Liver (tissue), 9 donors: Measurements from ENCODE around the gene SCN2B. TPM values are rescaled to one million over a fixed set of nuclear protein-coding genes. Genes with fewer than 3 reads are reported as not detected.

Source experiments
- DNase-seq: peaks from one replicate; pipeline ENCODE4 v3.0.0-alpha.2; 2017; ENCODE audit warnings: low spot score
- H3K27ac ChIP-seq, 2 donors: one replicate each; pipeline ENCODE4 v1.7.0; 2013; ENCODE audit warnings: inconsistent platforms in 2 of 2, low read length in 2 of 2, control low read depth in 1 of 2, low read depth in 1 of 2, mild to moderate bottlenecking in 1 of 2
- H3K27me3 ChIP-seq, 4 donors: one replicate each; pipeline versions ENCODE4 v1.6.1 to v1.7.0; 2013; ENCODE audit warnings: low read length in 3 of 4, inconsistent platforms in 1 of 4, mild to moderate bottlenecking in 1 of 4, moderate library complexity in 1 of 4; ENCODE audit not compliant: control insufficient read depth in 4 of 4, insufficient read depth in 4 of 4
- H3K36me3 ChIP-seq, 4 donors: one replicate each; pipeline versions ENCODE4 v1.6.1 to v1.7.0; 2013; ENCODE audit warnings: low read length in 3 of 4, mild to moderate bottlenecking in 3 of 4, low read depth in 1 of 4, moderate library complexity in 1 of 4; ENCODE audit not compliant: control insufficient read depth in 4 of 4, insufficient read depth in 3 of 4
- H3K4me1 ChIP-seq, 4 donors: one replicate each; pipeline versions ENCODE4 v1.6.1 to v1.7.0; 2013; ENCODE audit warnings: low read length in 3 of 4, mild to moderate bottlenecking in 3 of 4, moderate library complexity in 1 of 4; ENCODE audit not compliant: control insufficient read depth in 4 of 4, insufficient read depth in 4 of 4
- H3K4me3 ChIP-seq, 3 donors: one replicate each; pipeline versions ENCODE4 v1.6.1 to v1.7.0; 2013; ENCODE audit warnings: low read length in 3 of 3, control low read depth in 1 of 3, low read depth in 1 of 3, mild to moderate bottlenecking in 1 of 3
- H3K9ac ChIP-seq, 2 donors: one replicate each; pipeline ENCODE4 v1.7.0; 2013; ENCODE audit warnings: low read length in 2 of 2, mild to moderate bottlenecking in 2 of 2, moderate library complexity in 2 of 2, control low read depth in 1 of 2, low read depth in 1 of 2
- H3K9me3 ChIP-seq, 4 donors: one replicate each; pipeline versions ENCODE4 v1.6.1 to v1.7.0; 2013; ENCODE audit warnings: low read length in 3 of 4; ENCODE audit not compliant: control insufficient read depth in 4 of 4
- EGR1 ChIP-seq, 2 donors: IDR thresholded peaks; 2 replicates each; pipeline ENCODE4 v1.6.1; 2016 to 2018; ENCODE audit warnings: antibody characterized with exemption in 2 of 2, low read depth in 2 of 2
- FOXA1 ChIP-seq: IDR thresholded peaks from 2 replicates; pipeline ENCODE4 v1.6.1; 2016; ENCODE audit warnings: antibody characterized with exemption
- FOXA2 ChIP-seq: IDR thresholded peaks from 2 replicates; pipeline ENCODE4 v1.6.1; 2016; ENCODE audit warnings: antibody characterized with exemption
- GABPA ChIP-seq, 2 donors: IDR thresholded peaks in 1 of 2; conservative IDR thresholded peaks in 1 of 2; 2 replicates each; pipeline ENCODE4 v1.6.1; 2016; ENCODE audit warnings: antibody characterized with exemption in 2 of 2, mild to moderate bottlenecking in 1 of 2, moderate library complexity in 1 of 2
- HNF4A ChIP-seq, 2 donors: conservative IDR thresholded peaks; 2 replicates each; pipeline ENCODE4 v1.6.1; 2016; ENCODE audit warnings: antibody characterized with exemption in 2 of 2, mild to moderate bottlenecking in 2 of 2
- HNF4G ChIP-seq: IDR thresholded peaks from 2 replicates; pipeline ENCODE4 v1.6.1; 2016; ENCODE audit warnings: antibody characterized with exemption
- JUND ChIP-seq, 2 donors: IDR thresholded peaks; 2 replicates each; pipeline ENCODE4 v1.6.1; 2016; ENCODE audit warnings: antibody characterized with exemption in 2 of 2
- RAD21 ChIP-seq, 2 donors: IDR thresholded peaks; 2 replicates each; pipeline ENCODE4 v1.6.1; 2016; ENCODE audit warnings: antibody characterized with exemption in 2 of 2, mild to moderate bottlenecking in 2 of 2
- SP1 ChIP-seq: IDR thresholded peaks from 2 replicates; pipeline ENCODE4 v1.6.1; 2018; ENCODE audit warnings: antibody characterized with exemption, mild to moderate bottlenecking
- TAF1 ChIP-seq: conservative IDR thresholded peaks from 2 replicates; pipeline ENCODE4 v1.6.1; 2016; ENCODE audit warnings: antibody characterized with exemption, mild to moderate bottlenecking
- YY1 ChIP-seq: IDR thresholded peaks from 2 replicates; pipeline ENCODE4 v1.6.1; 2016; ENCODE audit warnings: antibody characterized with exemption, mild to moderate bottlenecking
- WGBS: extraction: QIAGEN DNeasy Blood & Tissue Kit; methylation state at CpG from one replicate; pipeline ENCODE4 v1.1.7; 2013; 5-methylcytosine and 5-hydroxymethylcytosine counted together
- polyA plus RNA-seq, 2 donors: library from polyadenylated mRNA; stranded (reverse) in 1 of 2; unstranded in 1 of 2; fragments of 200-250 nt in 1 of 2; fragments of >200 nt in 1 of 2; fragmentation: Nextera tagmentation in 1 of 2; extraction: Ambion mirVana in 1 of 2; gene quantifications; one replicate each; pipeline versions ENCODE4 v1.2.1 to v1.2.3, GENCODE V29; 2013 to 2015
- total RNA-seq, 2 donors: library from RNA; depleted of rRNA; stranded (reverse); fragments of >200 nt; gene quantifications; one replicate each; pipeline ENCODE4 v1.2.3, GENCODE V29; 2014
- TF ChIP-seq, protein P1 (sequence below): fragments of 150-350 bp; IDR thresholded peaks from 2 replicates; pipeline ENCODE4 v1.5.1; 2017; ENCODE audit warnings: improper control_type of control experiment, low read depth, low read length; ENCODE audit not compliant: missing input control
- TF ChIP-seq, protein P2 (sequence below): IDR thresholded peaks from 2 replicates; pipeline ENCODE4 v1.6.1; 2016; ENCODE audit warnings: antibody characterized with exemption
- TF ChIP-seq, protein P3 (sequence below): IDR thresholded peaks from 2 replicates; pipeline ENCODE4 v1.6.1; 2016; ENCODE audit warnings: antibody characterized with exemption
- donor health status: healthy.
- donor health status: healthy.
- donor health status: healthy.
- donor health status: healthy.
- donor health status: healthy.

Gene SCN2B
- total and polyA plus RNA-seq, 4 donors = 0.01 to 0.05 TPM; not detected in 2

DNA sequence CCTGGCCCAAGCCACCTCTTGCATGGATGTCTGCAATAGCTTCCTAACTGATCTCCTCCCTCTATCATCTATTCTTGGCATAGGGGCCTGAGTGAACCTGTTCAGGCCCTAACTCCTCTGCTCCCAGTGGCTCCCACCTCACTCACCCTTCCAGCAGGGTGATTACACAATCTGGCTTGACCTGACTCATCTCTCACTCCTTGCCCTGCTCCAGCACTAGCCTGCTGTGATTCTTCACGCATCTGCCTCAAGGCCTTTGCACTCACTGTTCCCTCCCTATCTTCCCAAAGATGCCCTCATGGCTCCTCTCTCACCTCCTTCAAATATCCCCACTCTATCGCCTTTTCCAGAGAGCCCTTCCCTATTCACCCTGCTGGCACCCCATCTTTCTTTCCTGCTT, 34.4 kb downstream of the SCN2B start (continued):
- TF ChIP-seq, protein P1, sequence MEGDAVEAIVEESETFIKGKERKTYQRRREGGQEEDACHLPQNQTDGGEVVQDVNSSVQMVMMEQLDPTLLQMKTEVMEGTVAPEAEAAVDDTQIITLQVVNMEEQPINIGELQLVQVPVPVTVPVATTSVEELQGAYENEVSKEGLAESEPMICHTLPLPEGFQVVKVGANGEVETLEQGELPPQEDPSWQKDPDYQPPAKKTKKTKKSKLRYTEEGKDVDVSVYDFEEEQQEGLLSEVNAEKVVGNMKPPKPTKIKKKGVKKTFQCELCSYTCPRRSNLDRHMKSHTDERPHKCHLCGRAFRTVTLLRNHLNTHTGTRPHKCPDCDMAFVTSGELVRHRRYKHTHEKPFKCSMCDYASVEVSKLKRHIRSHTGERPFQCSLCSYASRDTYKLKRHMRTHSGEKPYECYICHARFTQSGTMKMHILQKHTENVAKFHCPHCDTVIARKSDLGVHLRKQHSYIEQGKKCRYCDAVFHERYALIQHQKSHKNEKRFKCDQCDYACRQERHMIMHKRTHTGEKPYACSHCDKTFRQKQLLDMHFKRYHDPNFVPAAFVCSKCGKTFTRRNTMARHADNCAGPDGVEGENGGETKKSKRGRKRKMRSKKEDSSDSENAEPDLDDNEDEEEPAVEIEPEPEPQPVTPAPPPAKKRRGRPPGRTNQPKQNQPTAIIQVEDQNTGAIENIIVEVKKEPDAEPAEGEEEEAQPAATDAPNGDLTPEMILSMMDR = no peak
- TF ChIP-seq HNF4A (conservative IDR thresholded peaks at IDR 0.05) = no peak
- no peak for TF ChIP-seq HNF4G

DNA sequence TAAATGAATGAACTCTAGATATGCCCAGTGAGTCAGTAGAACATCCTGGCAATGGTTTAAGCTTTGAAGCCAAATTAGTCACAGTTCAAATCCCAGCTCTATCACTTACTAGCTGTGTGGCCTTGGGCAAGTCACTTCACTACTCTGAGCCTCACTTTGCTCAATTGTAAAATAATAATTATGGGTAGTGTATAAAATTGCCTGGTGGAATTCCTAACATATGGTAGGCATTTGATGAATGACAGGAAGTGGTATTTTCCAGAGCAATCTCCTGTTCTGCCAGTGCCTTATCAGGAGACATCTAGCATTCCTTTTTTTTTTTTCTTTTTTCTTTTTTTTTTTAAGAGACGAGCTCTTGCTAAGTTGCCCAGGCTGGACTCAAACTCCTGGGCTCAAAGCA, 36.9 kb downstream of the SCN2B start:
- WGBS = 56% methylated on average over 1 of the region's 1 CpG
- H3K27me3 ChIP-seq = peaks cover 0 to 11% (median 0%) of the 10 kb centered on the region in 4 donors
- no peaks in the 10 kb centered on the region for H3K36me3 ChIP-seq
- no peak for DNase-seq
- H3K27ac ChIP-seq = no peak overlapping the region
- no peaks in the 10 kb centered on the region for H3K9me3 ChIP-seq
- no peaks in the 10 kb centered on the region for H3K4me1 ChIP-seq
- H3K9ac ChIP-seq = no peak overlapping the region
- TF ChIP-seq FOXA2 = no peak
- no peak for TF ChIP-seq TAF1
- no peak for TF ChIP-seq EGR1 (IDR thresholded peaks at IDR 0.05; ENCODE audit: low read depth in 2 of 2)
- no peak for TF ChIP-seq HNF4G
- no peak overlapping the region for H3K4me3 ChIP-seq

DNA sequence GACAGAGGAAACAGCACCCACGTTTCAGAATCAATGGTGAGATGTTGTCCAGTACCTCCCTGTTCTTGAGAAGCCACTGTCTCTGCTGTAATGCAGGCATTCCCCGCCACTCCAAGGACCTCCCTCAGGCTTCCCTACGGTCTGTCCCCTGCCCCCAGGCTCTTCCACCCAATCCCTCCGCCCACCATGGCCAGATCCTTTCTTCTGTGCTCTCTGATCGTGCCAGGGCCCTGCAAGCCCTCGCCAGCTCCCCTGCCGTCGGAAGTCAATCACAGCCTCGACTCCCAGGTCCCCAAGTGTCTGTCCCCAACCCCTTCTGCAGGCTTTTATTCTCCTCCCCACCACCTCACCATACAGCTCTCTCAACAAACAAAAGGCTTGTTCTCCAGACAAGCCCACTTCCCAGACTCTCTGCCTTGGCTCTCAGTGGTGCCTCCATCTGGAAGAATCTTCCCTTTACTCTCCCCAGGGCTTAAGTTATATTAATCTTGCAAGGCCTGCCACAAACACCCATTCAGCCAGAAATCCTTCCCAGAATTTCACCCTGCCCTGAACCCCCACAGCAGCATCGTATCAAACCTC, 37.5 kb downstream of the SCN2B start:
- Histone ChIP-seq H3K27me3 (peaks cover 0 to 10% (median 0%) of the 10 kb centered on the region in 4 donors), H3K36me3 (no peaks in the 10 kb centered on the region), H3K27ac (no peak overlapping the region), H3K4me3 (no peak overlapping the region), H3K4me1 (no peaks in the 10 kb centered on the region), H3K9ac (no peak overlapping the region), H3K9me3 (no peaks in the 10 kb centered on the region)
- DNase-seq = no peak
- TF ChIP-seq GABPA (IDR thresholded peaks at IDR 0.05 in 1 of 2, conservative IDR thresholded peaks at IDR 0.05 in 1 of 2) (no peak), TAF1 (no peak), FOXA1 (no peak), EGR1 (IDR thresholded peaks at IDR 0.05; ENCODE audit: low read depth in 2 of 2) (no peak), YY1 (no peak), SP1 (no peak), HNF4A (conservative IDR thresholded peaks at IDR 0.05) (no peak), FOXA2 (no peak)
- TF ChIP-seq, protein P2, sequence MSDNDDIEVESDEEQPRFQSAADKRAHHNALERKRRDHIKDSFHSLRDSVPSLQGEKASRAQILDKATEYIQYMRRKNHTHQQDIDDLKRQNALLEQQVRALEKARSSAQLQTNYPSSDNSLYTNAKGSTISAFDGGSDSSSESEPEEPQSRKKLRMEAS = no peak
- TF ChIP-seq, protein P1 = no peak
- WGBS = 52% methylated on average over 10 of the region's 10 CpGs

DNA sequence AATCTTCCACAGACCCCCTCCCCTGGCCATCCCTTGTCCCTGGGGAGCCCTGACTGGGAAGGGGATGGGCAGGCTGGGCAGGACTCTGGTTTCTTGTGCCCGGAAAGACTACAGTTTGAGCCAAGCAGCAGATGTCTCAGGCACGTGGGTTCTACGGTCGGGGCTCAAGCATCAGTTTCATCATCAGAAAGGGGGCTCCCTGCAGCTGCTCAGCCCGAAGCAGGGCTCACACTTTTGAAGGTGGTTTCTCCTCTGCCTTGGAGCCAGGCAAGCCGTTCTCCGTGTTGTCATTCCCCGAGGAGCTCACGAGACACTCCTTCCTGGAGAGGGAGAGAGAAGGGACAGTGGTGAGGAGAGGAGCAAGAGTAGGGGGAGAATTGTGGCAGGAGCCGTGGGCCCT, 39.6 kb downstream of the SCN2B start:
- H3K36me3 ChIP-seq = no peaks in the 10 kb centered on the region
- H3K4me3 ChIP-seq = no peak overlapping the region
- H3K9me3 ChIP-seq = no peaks in the 10 kb centered on the region
- peaks cover 0 to 6% (median under 1%) of the 10 kb centered on the region in 4 donors for H3K27me3 ChIP-seq
- no peak for DNase-seq
- TF ChIP-seq, protein P1 = no peak
- no peak for TF ChIP-seq HNF4G
- no peak for TF ChIP-seq JUND (IDR thresholded peaks at IDR 0.05)
- no peak for TF ChIP-seq TAF1
- no peak for TF ChIP-seq YY1
- TF ChIP-seq, protein P2 = no peak
- no peak for TF ChIP-seq EGR1 (IDR thresholded peaks at IDR 0.05; ENCODE audit: low read depth in 2 of 2)
- TF ChIP-seq, protein P3, sequence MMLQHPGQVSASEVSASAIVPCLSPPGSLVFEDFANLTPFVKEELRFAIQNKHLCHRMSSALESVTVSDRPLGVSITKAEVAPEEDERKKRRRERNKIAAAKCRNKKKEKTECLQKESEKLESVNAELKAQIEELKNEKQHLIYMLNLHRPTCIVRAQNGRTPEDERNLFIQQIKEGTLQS = no peak
- no peak for TF ChIP-seq RAD21 (IDR thresholded peaks at IDR 0.05)
- no peak overlapping the region for H3K27ac ChIP-seq
- no peak overlapping the region for H3K9ac ChIP-seq
- WGBS = 79% methylated on average over 10 of the region's 10 CpGs
- no peaks in the 10 kb centered on the region for H3K4me1 ChIP-seq
